ENCODE results near the gene SLC4A7. TPM values are rescaled to one million over a fixed set of nuclear protein-coding genes. Genes with fewer than 3 reads are reported as not detected.
"Not testable (repeated sequence)": the region's sequence is repeated elsewhere in the genome, so short reads cannot be mapped to it uniquely, and the experiment has no call there.

Gene SLC4A7
- total RNA-seq, 1 experiment from 2014 or later: 28.1 TPM

DNA sequence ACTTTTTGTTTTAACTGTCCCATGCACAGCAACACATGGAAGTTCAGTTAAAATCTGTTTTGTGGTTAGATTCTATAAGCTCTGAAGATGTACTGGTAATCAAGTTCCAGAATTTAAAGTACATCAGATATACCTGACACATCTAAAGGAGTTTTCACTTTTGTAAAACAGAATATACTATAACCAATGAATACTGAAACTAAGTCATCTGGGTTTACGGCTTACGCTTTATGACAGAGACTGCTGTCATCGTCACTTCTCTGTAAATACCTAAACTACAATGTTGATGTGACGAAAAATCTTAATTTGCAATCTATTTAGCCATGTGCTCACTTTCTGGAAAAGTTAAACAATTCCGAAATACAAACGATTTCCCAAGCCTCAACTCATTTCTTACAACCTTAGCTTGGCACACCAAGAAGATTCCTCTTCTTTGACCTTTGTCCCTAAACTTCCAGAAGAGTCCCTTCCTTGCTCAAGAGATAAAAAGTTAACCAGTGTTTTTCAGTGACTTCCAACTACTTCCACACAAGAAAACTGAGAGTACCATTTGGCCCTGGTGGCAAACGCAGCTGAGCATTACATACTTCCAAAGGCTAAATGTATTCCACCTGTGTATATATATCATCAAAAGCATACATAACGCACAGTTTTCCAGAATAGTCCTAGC lies 58.2 kb downstream of the SLC4A7 start:
- intact Hi-C loops (cut with micrococcal nuclease; ENCODE audit: unreplicated experiment): no loop called here
- Histone ChIP-seq H3K9me3 (ENCODE audit: insufficient read depth, low read depth) (no peaks in the 10 kb centered on the region), H3K27ac (no peak overlapping the region), H3K79me2 (ENCODE audit: low read depth) (no peaks in the 10 kb centered on the region; the same call in 1 of the 2 replicates), H3K36me3 (ENCODE audit: low read depth) (peaks cover 21% of the 10 kb centered on the region), H3K4me2 (no peak overlapping the region), H3F3A (ENCODE audit: insufficient read depth, low read depth) (peaks cover 32% of the 10 kb centered on the region), H2AFZ (no peak overlapping the region), H3K4me3 (no peak overlapping the region), H3K9me2 (ENCODE audit: insufficient read depth) (no peaks in the 10 kb centered on the region; the same call in 1 of the 2 replicates), H4K20me1 (ENCODE audit: insufficient read depth) (no peaks in the 10 kb centered on the region), H3K4me1 (replicated peaks; ENCODE audit: insufficient read depth) (no peaks in the 10 kb centered on the region), H3K27me3 (ENCODE audit: insufficient read depth, low read depth) (no peaks in the 10 kb centered on the region)
- no TSS peak for BruUV-seq (replicated peaks)
- ChIA-PET POLR2A (ENCODE audit: unreplicated experiment) (no interaction called here), CTCF (interaction anchor here (0.5 kb wide), 1 partner anchor 17 kb away, joined by 19 read pairs; no protein-coding TSS in a partner anchor)
- DNase-seq: no peak
- no peak for TF ChIP-seq EZH2 (IDR thresholded peaks at IDR 0.05; ENCODE audit: low read depth)
- TF ChIP-seq, protein P1, sequence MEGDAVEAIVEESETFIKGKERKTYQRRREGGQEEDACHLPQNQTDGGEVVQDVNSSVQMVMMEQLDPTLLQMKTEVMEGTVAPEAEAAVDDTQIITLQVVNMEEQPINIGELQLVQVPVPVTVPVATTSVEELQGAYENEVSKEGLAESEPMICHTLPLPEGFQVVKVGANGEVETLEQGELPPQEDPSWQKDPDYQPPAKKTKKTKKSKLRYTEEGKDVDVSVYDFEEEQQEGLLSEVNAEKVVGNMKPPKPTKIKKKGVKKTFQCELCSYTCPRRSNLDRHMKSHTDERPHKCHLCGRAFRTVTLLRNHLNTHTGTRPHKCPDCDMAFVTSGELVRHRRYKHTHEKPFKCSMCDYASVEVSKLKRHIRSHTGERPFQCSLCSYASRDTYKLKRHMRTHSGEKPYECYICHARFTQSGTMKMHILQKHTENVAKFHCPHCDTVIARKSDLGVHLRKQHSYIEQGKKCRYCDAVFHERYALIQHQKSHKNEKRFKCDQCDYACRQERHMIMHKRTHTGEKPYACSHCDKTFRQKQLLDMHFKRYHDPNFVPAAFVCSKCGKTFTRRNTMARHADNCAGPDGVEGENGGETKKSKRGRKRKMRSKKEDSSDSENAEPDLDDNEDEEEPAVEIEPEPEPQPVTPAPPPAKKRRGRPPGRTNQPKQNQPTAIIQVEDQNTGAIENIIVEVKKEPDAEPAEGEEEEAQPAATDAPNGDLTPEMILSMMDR (conservative IDR thresholded peaks at IDR 0.05): no peak

DNA sequence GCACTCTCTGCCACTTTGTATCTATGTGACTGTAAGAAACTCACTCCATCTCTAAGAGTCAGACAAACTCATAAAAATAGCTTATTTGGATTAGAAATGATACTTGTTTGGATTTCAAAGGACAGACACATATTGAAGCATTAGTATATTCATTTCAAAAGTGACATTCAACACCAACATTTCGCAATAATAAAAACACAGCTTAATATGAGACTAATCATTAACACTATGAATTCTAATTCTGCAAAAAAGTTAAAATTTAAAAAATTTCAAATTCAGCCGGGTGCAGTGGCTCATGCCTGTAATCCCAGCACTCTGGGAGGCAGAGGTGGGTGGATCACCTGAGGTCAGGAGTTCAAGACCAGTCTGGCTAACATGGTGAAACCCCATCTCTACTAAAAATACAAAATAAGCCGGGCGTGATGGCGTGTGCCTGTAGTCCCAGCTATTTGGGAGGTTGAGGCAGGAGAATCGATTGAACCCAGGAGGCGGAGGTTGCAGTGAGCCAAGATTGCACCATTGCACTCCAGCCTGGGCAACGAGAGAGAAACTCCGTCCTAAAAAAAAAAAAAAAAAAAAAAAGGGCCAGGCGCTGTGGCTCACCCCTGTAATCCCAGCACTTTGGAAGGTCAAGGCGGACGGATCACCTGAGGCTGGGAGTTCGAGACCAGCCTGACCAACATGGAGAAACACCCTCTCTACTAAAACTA lies 59.2 kb downstream of the SLC4A7 start:
- H3K9me3 ChIP-seq (ENCODE audit: insufficient read depth, low read depth); DNase-seq; H3K79me2 ChIP-seq (ENCODE audit: low read depth); H3K27me3 ChIP-seq (ENCODE audit: insufficient read depth, low read depth); H4K20me1 ChIP-seq (ENCODE audit: insufficient read depth); intact Hi-C loops (cut with micrococcal nuclease; ENCODE audit: unreplicated experiment); H3K27ac ChIP-seq; H3K4me3 ChIP-seq; CTCF ChIA-PET; H3K4me2 ChIP-seq; BruUV-seq (replicated peaks); H2AFZ ChIP-seq; H3K4me1 ChIP-seq (replicated peaks; ENCODE audit: insufficient read depth); POLR2A ChIA-PET (ENCODE audit: unreplicated experiment); H3K9me2 ChIP-seq (ENCODE audit: insufficient read depth): not testable (repeated sequence)
- Histone ChIP-seq H3F3A (ENCODE audit: insufficient read depth, low read depth) (peaks cover 32% of the 10 kb centered on the region), H3K36me3 (ENCODE audit: low read depth) (peaks cover 22% of the 10 kb centered on the region)

DNA sequence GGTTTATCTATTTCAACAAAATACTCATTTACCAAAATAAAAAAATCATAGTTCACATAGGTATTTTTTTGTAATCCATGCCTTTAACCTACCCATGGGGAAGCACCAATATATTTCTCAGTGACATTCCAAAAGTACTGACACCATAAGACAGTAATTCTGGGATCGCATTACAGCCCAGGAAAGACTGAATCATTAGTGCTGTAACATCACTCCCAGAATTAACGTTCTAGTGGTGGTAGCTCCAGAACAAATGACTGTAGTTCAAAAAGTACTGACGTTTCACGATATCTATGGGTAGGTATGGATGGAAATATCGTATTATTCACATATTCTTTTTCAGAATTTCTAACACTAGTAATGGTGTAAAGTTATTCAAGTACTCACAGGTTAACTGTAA lies 60.7 kb downstream of the SLC4A7 start:
- Histone ChIP-seq H3K27ac (no peak overlapping the region), H4K20me1 (ENCODE audit: insufficient read depth) (no peaks in the 10 kb centered on the region), H3K4me3 (no peak overlapping the region), H3K4me2 (no peak overlapping the region), H2AFZ (no peak overlapping the region), H3K36me3 (ENCODE audit: low read depth) (peaks cover 13% of the 10 kb centered on the region), H3K4me1 (replicated peaks; ENCODE audit: insufficient read depth) (no peaks in the 10 kb centered on the region), H3K9me2 (ENCODE audit: insufficient read depth) (no peaks in the 10 kb centered on the region; the same call in 1 of the 2 replicates), H3K79me2 (ENCODE audit: low read depth) (no peaks in the 10 kb centered on the region; the same call in 1 of the 2 replicates), H3F3A (ENCODE audit: insufficient read depth, low read depth) (peaks cover 32% of the 10 kb centered on the region), H3K9me3 (ENCODE audit: insufficient read depth, low read depth) (no peaks in the 10 kb centered on the region), H3K27me3 (ENCODE audit: insufficient read depth, low read depth) (no peaks in the 10 kb centered on the region)
- BruUV-seq (replicated peaks): no TSS peak
- TF ChIP-seq, protein P1 (conservative IDR thresholded peaks at IDR 0.05): no peak
- TF ChIP-seq EZH2 (IDR thresholded peaks at IDR 0.05; ENCODE audit: low read depth): no peak
- no peak for DNase-seq
- ChIA-PET CTCF (no interaction called here), POLR2A (ENCODE audit: unreplicated experiment) (no interaction called here)
- intact Hi-C loops (cut with micrococcal nuclease; ENCODE audit: unreplicated experiment): no loop called here

All from PC-9 (cell line).